GM18498 (cell line): ENCODE measurements around the gene USP16.
"Not testable (repeated sequence)": the region's sequence is repeated elsewhere in the genome, so short reads cannot be mapped to it uniquely, and the experiment has no call there.

Source experiments
- ATAC-seq: cut with Tn5 transposase; IDR thresholded peaks from one replicate; pipeline ENCODE4 v1.9.1; 2021; ENCODE audit warnings: mild to moderate bottlenecking, moderate library complexity; ENCODE audit not compliant: unreplicated experiment

Gene USP16

DNA sequence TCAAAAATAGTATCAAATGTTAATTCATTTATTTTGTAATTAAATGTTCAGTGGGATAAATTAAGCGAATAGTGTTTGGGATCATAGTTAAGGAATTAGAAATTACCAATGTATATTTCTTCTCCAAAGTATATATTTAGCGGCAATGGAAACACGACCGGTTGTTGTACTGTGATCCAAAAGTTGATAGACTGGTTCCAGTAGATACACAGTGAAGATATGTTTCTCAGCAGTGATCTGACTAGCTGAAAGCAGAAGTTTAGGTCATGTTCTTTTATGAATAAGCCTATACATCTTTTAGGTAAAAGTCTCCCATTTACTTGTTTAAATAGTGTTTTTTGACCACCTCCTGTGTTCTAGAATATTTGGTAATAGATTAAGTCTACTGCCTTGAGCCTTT lies 8.8 kb downstream of the USP16 start:
- no peak for ATAC-seq

- ATAC-seq: no peak
These were observed 9.4 kb downstream of the USP16 start for GRCh38 chr21:29033871-29034270.

DNA sequence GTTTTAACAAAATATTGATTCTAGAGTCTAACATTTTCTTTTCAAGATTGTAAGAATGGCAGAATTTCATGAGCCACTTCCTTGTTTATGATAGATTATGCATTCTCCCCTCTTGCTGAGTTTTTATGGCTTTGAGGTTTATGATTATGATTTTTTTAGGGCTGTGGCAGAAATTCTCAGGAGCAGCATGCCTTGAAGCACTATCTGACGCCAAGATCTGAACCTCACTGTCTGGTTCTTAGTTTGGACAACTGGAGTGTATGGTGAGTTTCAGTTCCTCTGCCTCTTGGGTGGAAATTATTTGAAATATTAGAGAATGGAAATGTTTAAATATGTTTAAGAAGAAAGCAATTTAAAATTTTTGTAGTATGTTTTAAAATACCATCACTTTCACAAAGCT lies 10.2 kb downstream of the USP16 start:
- no peak for ATAC-seq

GRCh38 chr21:29052224-29052623 lies 27.8 kb downstream of the USP16 start:
- no peak for ATAC-seq

DNA sequence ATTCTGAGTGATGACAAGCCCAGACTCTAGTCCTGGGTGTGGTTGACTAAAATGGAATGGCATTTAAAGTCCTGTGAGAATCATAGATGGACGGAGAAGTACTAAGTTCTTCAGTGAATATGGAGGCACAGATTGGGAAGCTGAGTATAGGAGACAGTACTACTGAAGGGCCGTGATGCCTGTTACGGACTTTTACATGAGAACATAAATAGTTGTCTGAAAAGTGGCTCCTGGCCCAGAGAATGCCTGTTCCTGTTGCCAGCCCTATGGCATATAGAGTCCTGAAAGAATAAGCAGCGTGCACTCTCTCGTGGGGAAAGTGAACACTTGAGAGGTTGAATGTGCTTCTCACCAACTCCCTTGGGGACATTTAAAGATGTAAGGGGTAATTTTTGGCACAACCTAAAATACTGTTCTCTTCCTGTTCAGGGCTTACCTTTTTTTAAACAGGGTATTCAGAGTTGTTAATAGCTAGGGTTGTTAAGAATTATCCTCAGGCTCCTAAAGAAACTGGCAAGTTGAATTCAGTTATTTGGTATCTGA lies 28.6 kb downstream of the USP16 start:
- no peak for ATAC-seq

DNA sequence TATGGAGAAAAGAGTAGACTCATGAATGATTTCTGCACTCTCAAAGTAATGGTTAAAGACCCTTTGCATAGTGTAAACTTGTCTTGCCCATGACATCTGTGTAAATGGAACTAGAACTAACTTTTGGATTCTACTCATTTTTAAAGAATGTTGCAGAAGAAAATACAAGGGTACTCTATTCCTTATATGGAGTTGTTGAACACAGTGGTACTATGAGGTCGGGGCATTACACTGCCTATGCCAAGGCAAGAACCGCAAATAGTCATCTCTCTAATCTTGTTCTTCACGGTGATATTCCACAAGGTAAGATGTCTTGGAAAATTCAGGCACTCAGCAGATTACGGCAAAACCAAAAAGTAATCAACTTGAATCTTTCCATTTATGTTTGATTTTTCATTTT lies 29.2 kb downstream of the USP16 start:
- no peak for ATAC-seq

DNA sequence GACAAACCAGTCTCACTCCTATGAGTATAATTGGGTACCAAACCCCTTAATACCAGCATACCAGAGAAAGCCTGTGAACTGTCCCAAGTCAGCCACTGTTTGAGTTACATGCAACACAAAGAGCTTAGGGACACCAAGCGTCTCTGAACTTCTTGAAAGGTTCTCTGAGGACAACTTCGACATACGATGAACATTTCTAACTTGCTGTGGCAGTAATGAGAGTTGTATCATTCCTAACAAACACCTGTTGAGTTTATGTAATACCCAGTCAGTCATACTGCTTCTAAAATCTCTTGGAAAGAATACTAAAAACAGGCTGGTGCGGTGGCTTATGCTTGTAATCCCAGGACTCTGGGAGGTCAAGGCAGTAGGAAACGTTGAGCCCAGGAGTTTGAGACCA lies 30.6 kb downstream of the USP16 start:
- ATAC-seq: no peak

DNA sequence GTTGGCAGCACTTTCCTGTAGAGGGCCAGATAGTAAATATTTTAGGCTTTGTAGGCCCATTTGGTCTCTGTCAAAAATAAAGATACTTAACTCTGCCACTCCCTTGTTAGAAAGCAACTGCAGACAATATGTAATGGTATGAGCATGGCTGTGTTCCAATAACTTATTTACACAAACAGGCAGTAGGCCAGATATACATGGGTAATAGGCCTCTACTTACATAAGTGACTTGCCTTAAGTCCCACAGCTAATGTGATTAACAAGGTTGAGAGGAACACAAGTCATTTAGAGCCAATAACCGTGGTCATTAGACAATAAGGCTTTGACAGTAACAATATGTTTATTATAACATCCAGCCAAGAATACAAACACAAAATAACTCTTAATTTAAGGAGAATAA lies 31.5 kb downstream of the USP16 start:
- ATAC-seq: no peak

GRCh38 chr21:29056538-29057050 lies 32.1 kb downstream of the USP16 start:
- ATAC-seq: no peak

DNA sequence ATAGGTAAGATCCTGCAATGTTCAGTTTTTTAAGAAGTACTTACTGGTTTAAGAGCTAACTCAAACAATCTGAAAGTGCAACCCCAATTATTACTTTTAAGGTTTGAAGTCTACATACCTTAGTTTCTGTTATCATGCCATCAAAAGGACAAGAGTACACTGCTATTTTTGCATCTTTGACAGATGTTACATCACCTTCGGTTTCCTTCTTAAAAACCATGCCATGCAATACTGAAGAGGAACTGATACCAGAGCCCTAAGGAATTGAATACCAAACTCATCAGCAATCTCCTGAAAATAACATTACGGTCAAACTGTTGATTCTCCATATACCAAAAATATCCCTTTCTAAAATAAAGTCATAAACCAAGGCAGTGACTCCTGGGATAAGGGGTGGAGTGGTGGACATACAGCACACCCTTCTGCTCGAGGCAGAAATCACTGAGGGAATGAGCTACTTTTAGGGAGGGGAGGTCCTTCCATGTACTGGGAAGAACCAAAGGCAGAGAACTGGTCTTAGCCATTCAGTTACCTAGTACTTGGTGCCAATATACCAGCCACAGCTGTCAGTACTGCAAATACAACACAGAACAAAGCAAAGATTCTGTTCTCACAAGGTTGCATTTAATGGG lies 40.5 kb downstream of the USP16 start:
- ATAC-seq: peak; percentile 98

DNA sequence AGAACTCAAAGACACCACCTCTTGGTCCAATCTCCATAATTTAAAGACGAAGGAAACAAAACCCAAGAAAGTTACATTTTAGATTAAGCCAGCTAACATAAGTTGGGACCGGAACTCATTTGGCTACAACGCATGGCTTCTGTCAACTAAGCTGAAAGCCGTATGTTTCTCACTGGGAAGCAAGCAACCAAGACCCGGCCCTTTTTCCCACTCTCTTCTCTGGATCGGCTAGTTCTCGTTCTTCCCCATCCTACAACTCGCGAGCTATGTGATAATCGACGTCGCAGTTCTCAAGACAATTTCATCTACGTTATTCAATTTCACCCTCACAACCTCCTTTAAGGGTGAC lies 48.4 kb downstream of the USP16 start:
- peak; percentile 0 for ATAC-seq

- ATAC-seq: peak; percentile 90
These were observed 48.9 kb downstream of the USP16 start, which contains the start of gene CCT8 for GRCh38 chr21:29073222-29074006. Gene CCT8 (minus strand): TSS chr21:29073648. CDS start chr21:29073590, 58 bp downstream.

DNA sequence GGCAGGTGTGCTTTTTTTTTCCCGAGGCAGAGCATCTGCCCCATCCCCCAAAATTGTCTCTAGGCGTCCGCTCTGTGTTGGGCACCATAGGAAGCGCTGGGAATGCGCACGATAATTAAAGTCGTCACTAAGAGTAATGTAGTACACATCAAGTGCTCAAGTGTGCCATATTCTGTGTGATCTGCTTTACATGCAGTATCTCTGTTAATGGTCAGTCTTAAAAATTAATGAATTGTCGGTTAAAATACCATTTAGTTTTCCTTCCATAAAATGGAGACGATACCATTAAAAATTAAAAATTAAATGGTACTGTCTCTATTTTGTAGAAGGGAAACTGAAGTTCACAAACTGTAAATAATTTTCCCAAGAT lies 49.5 kb downstream of the USP16 start:
- peak; percentile 24 for ATAC-seq

- no peak for ATAC-seq
These were observed 50.3 kb downstream of the USP16 start for GRCh38 chr21:29074783-29075182.

DNA sequence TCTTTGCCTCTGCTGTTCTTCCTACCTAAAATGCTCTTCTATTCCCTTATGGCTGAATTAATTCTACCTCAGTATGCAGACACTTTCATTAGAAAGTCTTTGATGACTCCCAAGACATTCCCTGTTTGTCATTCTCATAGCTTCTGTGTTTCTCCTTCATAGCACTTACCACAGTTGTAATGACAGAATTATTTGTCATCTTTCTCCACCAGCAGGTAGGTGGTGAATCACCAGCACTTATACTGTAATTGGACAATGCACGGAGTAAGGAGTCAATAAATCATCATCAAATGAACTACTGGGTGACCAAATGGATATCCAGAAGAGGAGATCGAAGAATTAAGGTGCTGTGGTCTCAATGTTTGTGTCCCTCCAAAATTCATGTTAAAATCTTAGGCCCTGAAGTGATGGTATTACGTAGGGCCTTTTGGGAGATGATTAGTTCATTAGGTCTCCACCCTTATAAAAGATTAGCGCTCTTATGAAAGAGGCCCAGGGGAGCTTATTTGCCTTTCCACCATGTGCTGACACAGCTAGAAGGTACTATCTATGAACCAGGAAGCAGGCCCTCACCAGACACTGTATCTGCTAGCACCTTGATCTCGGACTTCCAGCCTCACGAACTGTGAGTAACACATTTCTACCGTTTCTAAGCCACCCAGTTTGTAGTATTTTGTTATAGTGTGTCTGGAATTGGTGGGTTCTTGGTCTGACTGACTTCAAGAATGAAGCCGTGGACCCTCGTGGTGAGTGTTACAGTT lies 51.4 kb downstream of the USP16 start:
- ATAC-seq: no peak

DNA sequence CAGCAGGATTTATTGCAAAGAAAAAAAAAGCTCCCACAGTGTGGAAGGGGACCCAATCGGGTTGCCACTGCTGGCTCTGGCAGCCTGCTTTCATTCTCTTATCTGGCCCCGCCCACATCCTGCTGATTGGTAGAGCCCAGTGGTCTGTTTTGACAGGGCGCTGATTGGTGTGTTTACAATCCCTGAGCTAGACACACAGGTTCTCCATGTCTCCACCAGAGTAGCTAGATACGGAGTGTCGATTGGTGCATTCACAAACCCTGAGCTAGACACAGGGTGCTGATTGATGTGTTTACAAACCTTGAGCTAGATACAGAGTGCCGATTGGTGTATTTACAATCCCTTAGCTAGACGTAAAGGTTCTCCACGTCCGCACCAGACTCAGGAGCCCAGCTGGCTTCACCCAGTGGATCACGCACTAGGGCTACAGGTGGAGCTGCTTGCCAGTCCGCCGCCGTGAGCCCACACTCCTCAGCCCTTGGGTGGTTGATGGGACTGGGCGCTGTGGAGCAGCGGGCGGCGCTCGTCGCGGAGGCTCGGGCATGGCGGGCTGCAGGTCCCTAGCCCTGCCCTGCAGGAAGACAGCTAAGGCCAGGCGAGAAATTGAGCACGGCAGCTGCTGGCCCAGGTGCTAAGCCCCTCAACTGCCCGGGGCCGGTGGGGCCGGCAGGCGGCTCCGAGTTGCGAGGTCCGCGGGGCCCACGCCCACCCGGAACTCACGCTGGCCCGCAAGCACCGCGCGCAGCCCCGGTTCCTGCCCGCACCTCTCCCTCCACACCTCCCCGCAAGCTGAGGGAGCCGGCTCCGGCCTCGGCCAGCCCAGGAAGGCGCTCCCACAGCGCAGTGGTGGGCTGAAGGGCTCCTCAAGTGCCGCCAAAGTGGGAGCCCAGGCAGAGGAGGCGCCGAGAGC lies 52.5 kb downstream of the USP16 start:
- ATAC-seq: not testable (repeated sequence)

- no peak for ATAC-seq
These were observed 53.2 kb downstream of the USP16 start for GRCh38 chr21:29077651-29078090.

- peak; percentile 66 for ATAC-seq
These were observed 54.6 kb downstream of the USP16 start for GRCh38 chr21:29078869-29079767.

DNA sequence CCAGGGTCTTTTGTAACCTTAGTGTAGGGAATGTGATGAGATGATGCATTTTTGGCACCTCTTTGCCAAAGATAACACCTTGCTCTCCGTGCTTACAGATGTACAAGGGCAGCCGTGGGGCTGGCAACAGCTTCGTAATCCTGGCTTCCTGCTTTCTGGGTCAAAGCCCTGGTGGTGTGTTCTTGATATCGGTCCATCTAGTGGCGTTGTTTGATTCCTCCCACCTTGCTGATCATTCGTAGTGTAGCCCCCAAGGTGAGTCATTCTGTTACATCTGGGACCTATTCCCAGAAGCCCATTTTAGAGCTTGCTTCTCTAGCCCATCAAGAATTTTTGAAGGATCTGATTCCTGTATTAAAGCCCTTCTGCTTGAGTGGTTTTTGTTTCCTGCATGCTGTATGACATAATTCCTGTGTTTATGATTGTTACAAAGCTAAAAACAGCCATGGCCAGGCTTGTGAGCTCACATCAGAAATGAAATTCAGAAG lies 56.0 kb downstream of the USP16 start:
- no peak for ATAC-seq
